DMS53 (cell line): ENCODE measurements around the gene CCT8.
"Not testable (repeated sequence)": the region's sequence is repeated elsewhere in the genome, so short reads cannot be mapped to it uniquely, and the experiment has no call there.

ENCODE experiments used
- DNase-seq: peaks from one replicate; lab custom pipeline; 2025; lab: John Stamatoyannopoulos, UW

Gene CCT8

DNA sequence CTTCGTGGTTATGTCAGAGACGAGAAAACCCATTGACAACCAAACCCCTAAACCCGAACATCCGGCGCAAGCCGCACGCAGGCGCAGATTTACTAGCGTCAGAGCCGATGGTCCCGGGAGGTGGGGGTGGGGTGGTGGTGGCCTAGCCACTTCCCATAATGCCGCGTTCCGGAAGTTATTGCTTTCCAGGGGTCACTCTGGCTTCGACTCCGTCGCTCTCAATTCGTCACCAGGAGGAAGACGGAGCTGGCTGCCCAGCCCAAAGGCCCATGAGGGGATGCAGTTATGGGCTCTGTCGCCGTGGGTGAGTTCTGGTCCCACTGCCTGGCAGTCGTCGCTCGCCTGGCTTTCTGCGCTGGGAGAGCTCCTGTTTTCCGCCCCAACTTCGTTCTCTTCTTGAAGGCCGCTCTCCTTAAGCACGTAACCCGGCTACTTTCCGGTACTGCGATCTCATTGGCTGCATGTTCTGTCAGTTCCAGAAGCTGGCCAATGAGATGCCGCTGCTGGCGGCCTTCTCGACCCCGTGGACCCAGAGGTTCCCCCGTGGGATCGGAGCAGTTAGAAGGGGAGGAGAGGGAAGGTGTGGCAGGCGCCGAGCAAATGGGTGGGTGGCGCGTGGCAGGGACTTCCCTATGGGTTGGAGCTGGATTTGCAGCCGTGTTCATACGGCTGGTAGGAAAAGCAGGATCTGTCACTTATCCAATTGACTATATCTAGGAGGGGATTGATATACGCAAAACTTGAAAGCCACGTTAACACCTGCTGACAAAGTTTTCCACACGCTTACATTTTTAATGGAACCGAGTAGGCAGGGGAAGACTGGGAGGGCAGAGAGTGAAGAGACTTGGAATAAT lies 48.7 kb downstream of the CCT8 start, which contains the start of gene USP16:
USP16 (plus strand) TSS at position 195 of the 854 bp plus-strand sequence. CDS start 3,246 bp downstream, outside the sequence.
- DNase-seq: peak; percentile 96

DNA sequence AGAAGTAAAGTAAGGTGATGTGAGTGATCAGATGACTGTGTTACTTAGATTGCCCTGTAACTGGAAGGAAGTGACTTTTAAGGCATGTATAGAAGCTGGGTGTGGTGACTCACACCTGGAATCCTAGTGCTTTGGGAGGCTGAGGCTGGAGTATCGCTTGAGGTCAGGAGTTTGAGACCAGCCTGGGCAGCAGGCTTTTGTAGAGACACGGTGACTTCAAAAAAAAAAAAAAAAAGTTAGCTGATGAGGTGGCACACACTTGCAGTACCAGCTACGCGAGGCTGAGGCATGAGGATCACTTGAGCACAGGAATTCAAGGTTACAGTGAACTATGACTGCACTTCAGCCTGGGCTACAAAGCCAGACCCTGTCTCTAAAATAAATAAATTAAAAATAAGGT lies 51.3 kb downstream of the CCT8 start:
- no peak for DNase-seq

- peak; percentile 32 for DNase-seq
Measured at GRCh38 chr21:29018540-29018939, 54.9 kb downstream of the CCT8 start.

- no peak for DNase-seq
Measured at GRCh38 chr21:29017639-29018237, 55.7 kb downstream of the CCT8 start.

DNA sequence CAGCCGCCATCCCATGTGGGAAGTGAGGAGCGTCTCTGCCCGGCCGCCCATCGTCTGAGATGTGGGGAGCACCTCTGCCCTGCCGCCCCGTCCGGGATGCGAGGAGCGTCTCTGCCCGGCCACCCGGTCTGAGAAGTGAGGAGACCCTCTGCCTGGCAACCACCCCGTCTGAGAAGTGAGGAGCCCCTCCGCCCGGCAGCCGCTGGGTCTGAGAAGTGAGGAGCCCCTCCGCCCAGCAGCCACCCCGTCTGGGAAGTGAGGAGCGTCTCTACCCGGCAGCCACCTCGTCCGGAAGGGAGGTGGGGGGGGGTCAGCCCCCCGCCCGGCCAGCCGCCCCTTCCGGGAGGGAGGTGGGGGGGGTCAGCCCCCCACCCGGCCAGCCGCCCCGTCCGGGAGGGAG lies 62.2 kb downstream of the CCT8 start:
- DNase-seq: not testable (repeated sequence)

- DNase-seq: no peak
Measured at GRCh38 chr21:29008367-29008766, 65.1 kb downstream of the CCT8 start.

GRCh38 chr21:29007810-29008209 lies 65.6 kb downstream of the CCT8 start:
- no peak for DNase-seq

DNA sequence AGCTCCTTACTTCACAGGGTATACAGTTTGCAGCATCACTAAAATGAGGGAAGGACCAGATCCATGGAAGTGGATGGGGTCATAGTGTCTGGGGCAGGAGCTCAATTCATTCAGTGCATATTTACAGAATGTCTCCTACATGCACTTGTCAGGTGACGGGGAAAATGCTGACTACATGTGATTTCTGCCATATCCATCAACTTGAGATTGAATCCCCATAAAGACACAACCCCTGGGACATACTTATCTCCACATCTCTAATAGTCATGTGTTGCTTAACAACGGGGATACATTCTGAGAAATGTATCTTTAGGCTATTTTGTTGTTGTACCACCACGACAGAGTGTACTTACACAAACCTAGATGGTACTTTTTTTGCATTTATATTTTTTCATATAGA lies 66.3 kb downstream of the CCT8 start:
- no peak for DNase-seq
